Measurements from ENCODE around the gene SPTSSA.
A peak's percentile ranks its signal among the peaks of the same experiment; 100 is the strongest.
"Not testable (repeated sequence)": the region's sequence is repeated elsewhere in the genome, so short reads cannot be mapped to it uniquely, and the experiment has no call there.

The SPTSSA gene

DNA sequence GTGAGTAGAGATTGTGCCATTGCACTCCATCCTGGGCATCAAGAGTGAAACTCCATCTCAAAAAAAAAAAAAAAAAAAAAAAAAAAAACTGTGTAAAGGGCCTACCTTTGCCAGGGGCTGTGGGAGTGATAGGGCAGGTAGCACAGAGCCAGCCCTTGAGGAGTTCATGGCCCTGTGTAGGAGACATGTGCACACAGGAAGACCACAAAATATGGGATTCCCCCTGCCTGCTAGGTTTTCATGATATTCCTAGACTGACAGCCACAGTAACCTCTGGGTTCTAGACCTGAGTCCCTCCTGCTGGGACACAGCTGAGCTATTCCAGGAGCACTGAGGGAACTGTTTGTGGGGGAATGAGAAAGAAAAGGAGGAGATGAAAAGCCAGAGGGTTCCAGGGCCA is 8.3 kb upstream of the SPTSSA start:
- DNase-seq, result no peak

DNA sequence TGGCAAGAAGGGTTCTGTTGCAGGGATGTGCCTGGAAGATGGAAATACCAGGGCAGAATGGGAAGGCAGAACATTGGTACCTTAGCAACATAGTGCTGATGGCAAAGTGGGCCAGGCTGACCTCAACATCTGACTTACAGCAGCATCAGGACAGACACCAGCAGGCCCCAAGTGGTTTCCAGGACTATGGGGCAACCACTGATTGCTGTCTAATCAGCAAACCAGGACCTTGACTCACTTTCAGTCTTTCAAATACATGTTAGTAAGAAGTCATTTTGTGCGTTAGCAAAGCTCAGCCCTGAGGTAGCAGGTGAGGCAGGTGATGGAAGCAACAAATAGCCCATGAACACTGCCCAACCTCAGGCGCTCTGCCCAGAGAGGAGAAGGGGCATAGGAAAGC is 4.7 kb upstream of the SPTSSA start:
- no peak for DNase-seq

DNA sequence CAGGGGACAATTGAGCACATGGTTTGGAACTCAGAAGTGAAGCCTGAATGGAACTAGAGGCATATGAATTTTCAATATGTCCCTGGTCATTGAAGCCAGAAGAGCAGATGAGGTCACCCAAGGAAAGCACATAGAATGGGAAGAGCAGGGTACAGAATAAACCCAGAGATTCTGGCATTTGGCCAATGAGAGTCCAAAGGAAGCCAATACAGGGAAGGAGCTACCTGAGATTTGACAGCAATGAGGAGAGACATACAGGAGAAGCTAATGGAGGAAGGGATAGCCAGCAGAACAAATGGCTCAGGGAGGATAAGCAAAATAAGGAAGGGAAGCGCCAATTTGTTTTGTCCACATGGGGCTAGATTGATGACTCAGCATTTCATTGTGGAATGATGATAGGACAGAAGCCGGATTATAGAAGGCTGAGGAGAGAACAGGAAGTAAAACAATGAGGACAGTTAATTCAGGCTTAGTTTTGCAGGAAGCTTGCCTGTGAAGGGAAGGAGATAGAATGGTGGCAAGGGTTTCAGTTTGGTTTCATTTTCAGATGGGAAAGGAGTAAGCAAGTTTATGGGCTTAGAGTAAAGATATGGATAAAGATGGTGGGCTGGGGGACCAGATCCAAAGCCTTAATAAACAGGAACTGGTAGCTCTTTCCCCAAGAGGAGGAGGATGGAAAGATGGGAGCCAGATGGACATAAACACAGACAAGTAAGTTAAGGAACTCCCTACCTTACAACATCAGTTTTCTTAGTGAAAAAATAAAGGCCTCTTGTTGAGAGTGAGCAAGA is 3.2 kb upstream of the SPTSSA start:
- DNase-seq, result no peak

DNA sequence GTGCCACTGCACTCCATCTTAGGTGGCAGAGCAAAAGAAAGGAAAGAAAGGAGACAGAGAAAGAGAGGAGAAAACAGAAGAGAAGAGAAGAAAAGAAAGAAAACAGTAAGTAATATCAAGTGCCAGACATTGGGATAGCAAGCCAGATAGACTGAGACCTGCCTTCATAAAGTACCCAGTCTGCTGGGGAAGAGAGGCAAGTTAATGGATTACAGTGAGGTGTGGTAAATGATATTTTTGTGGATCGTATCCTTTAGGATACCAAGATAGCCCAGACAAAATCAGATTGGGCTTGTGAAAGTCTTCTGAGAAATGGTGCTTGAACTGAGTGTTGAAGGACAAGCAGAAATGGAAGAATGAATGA is 1.5 kb upstream of the SPTSSA start:
- DNase-seq, result no peak

DNA sequence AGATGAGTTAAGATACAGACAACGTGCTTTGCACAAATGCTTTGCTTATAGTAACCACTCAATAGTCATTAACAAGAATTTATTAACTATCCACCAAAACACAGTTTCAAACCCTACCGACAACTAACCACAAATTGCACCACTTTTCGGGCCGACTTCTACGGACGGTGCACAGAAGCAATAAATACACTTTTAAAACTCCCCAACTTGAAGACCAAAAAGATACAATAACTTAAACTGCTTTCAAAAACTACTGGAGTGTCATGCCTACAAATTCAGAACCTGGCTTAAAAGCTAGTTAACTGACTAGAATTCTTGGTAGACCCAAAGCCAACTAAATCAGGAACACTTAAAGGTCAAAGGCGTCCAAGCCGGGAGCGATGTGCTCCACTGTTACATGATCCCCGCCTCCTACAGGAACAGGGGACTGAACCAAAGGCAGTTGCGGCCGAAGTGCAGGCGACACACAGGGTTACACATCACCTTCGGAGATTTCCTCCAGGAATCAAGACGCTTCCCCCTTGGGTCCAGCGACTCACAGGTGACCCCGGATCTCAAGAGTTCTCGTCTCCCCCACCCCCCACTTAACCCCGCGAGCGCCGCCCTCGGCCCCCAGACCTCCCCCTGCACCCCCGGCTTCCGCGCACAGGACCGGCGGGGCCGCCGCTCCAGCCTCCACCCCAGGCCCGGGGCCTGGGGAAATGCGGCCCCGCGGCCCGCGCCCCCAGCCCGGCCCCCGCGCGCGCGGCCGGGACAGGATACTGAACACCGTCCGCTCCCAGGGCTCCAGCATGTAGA is 507 bp downstream of the SPTSSA start:
- peak; percentile 32 for DNase-seq

DNA sequence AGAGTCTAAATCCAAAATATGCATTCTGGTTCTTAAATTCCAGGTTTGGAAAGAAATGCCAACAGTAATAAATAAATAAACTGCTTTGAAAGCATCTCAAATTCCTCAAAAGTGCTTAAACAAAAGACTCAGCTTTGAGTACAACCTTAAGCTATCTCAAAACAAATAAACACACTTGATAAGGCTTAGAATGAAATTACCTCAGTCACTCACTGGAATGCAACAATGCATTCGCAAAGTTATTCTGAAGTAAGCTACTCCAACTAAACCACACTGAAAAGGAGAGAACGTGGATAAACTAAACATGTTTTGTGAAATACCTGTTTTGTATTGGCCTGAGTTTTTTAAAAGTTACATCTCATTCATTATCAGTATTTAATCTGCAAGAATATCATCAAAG is 1.2 kb downstream of the SPTSSA start:
- no peak for DNase-seq

DNA sequence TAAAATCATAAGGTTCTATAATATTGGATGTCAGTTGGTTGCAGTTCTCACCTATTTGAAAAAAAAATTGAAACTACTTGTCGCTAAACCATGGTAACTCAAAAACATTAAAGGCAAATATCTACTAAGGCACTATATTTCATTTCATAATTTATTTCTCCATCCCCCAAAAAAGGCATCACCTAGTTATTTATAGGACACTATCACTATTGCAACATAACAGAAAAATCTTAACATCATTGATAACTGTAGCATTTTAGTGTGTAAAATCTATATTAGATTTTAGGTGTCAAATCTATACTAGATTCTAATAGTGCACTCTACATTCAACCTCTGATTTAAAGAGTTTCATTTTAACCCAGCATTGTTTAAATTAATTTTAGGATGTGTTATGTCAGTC is 1.7 kb downstream of the SPTSSA start:
- no peak for DNase-seq

DNA sequence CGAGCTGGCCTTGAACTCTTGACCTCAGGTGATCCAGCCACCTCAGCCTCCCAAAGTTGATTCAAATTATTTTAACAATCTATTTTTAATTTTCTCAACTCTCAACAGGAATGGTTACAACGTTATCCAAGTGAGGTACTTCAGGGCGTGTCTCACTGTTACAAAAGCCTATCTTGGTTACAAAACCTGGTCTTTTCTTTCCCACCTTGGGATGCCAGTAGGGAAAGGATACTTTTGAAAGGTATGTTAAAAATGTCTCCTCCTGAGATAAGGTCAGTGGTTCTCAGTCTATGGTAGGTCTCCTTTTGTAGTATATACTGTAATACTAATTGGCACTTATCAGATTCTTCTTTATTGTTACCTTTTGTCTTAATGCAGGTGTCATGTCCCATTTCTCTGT is 4.9 kb downstream of the SPTSSA start:
- DNase-seq, result no peak

DNA sequence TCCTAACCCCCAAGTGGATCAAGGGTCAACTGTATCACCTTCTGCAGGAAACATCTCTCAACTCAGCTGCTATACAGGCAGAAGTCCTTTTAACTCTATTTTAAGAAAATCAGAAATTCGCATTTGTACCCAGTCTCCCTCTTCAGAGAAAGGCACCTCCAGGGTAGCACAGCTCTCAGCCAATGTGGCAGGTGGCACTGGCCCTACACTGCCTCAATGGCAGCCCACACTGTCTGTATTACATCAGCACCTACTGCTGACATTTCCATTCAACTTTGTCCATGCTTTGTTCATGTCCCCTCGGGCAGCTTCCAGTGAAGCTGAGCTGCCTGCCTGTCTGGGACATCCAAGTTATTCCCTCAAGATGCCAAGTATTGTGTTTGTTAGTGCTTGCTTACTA is 8.8 kb downstream of the SPTSSA start:
- no peak for DNase-seq

DNA sequence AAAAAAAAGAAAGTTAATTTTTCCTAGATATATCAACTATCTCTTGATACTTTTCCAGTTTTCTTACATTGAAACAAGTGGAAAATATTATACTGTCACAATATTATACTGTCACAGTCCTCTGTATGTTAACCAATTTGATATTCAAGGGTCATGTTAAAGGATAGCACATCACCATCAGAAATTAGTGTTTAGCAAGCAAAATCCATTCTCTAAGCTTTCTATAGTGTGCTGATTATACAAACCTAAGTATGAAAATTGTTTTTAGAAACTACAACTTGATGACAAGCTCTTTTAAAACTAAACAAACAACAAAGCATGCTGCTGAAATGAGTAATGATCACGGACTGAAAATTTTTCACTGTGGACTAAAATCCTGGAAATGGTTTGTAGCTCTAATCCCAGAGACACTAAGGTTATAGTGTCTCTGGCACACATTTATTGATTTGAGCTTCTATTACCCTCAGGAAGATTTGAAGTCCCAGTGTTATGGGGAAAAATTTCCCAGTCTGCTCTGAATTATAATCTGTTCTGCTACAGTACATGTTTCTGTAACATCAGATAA is 9.7 kb downstream of the SPTSSA start:
- DNase-seq, result no peak

DNA sequence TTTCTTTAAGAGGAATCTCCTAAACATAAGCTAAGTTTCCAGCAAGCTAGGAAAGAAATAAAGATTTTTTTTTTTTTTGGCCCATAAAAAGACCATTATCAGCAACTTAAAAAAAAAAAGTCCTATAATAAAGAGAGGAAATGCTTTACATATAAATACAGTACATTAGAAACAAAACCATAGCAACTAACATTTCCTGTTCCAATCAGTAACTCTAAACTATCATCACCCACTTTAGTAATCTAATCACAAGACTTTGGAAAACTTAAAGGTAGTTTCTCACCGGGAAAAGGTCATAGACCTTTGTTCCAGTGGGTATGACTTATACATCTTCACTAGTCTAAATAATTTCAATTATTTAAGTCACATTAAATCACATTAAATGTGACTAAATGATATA is 11.1 kb downstream of the SPTSSA start:
- no peak for DNase-seq

DNA sequence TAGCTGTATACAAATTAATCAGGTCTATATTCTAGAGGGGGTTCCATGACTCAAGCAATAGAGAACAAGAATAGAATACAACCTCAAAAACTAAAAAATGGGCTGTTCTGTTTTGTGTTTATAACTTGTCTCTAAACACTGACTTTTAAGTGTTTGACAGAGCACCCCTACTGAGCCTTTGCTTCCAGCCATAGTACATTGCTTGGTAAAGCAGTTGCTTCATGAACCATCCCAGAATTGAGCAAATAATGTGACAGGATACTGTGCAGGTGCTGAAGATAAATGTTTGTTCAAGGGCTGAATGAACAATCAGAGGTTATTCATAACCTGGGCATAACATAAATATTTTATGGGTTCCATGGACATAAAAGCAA is 11.5 kb downstream of the SPTSSA start:
- DNase-seq, result no peak

DNA sequence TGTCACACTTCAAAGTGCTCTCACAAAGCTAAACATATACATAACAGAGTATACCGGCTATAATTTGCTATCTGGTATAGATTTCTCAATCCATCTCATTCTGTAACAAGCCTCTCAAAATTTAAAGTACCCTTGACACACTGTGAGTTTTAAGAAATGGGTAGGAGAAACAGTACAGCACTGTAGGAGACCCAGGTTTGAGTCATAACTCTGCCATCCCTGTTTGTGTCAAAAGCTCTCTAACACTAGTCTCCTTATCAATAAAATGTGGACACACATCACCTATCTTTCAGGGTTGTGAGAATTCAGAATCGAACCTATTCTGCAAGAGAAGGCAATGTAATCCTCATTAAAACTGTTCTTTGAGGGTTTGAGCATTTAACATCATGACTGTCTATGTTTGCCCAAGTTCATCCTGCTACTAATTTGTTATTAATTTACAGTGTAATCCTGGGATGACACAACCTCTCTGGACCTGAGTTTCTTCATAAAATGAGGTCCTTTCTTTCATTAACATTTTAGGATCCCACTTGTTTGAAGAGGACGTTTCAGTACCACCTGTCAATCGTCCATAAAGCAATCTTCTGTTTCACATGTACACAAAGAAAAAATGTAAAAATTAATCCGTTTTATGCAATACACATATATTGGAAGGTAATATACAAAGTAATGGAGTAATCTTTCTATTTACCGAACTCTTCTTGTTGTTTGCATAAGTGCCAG is 12.1 kb downstream of the SPTSSA start:
- DNase-seq, result no peak

DNA sequence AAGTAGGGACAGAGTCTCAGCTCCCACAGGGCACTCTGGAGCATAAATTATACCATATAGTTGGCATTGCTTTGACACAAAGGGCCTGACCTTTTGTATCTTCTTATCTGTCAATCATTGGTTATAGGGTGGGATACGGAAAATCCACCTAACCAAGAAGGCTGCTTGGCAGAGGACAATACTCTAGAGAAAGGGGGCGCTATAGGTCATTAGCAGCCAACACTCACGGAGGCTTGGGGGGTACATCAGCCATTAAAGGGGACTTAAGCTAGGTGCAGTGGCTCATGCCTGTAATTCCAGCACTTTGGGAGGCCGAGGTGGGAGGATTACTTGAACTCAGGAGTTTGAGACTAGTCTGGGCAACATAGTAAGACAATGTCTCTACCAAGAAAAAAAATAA is 22.9 kb downstream of the SPTSSA start:
- no peak for DNase-seq

DNA sequence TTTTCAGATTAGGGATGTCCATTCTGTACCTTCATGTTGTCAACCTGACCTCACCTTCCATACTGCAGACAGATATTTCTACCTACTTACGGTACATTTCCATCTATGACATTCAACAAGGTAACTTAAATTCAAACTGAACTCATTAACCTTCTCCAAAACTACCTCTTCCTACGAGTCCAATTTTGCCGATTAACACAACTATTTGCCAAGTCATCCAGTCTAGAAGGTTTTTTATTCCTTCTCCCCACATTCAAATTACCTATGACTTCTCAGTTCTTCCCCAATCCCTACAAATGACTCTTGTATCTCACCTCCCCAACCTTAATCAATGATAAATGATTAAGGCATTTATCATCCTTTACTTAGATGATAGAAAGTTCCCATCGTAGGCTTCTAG is 23.6 kb downstream of the SPTSSA start:
- no peak for DNase-seq

DNA sequence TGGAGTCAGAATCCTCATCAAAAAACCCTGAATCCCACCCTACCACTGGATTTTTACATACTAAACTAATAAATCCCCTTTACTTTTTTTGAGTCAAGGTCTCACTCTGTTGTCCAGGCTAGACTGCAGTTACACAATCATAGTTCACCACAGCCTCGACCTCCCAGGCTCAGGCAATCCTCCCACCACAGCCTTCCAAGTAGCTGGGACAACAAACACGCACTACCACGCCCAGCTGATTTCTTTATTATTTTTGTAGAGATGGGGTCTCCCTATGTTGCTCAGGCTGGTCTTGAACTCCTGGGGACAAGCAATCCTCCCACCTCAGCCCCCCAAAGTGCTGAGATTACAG is 24.3 kb downstream of the SPTSSA start:
- DNase-seq, result no peak

DNA sequence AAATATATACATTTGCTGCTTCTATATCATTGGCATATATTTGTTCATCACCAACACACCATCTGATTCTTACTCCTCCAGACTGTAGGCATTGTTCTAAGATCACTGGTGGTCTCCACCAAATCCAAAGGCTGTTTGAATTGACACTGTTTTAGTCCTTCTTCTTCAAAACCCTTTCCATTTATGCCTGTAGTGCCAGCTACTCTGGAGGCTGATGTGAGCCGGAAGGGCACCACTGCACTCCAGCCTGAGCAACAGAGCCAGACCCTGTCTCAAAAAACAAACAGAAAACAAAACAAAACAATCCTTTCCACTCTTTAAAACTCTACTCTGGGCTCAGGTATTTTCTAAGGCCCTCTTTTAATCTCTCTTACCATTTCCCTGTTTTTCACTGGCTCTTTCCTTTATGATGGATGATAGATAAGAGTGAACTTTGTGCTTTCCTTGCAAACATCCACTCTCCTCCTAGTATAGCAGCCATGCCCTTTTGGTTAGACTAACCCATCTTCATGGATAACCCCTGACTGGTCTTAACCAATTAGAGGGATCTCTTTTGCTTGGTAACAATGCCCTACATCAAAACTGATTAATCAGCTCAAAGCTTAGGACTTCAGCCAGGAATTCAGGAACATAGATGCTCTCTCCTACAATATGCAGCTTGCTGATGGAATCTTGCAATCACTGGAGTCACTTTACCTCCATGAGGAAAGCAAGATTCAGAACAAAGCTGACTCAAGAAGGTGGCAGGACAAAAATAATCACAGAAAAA is 24.9 kb downstream of the SPTSSA start:
- DNase-seq, result no peak

DNA sequence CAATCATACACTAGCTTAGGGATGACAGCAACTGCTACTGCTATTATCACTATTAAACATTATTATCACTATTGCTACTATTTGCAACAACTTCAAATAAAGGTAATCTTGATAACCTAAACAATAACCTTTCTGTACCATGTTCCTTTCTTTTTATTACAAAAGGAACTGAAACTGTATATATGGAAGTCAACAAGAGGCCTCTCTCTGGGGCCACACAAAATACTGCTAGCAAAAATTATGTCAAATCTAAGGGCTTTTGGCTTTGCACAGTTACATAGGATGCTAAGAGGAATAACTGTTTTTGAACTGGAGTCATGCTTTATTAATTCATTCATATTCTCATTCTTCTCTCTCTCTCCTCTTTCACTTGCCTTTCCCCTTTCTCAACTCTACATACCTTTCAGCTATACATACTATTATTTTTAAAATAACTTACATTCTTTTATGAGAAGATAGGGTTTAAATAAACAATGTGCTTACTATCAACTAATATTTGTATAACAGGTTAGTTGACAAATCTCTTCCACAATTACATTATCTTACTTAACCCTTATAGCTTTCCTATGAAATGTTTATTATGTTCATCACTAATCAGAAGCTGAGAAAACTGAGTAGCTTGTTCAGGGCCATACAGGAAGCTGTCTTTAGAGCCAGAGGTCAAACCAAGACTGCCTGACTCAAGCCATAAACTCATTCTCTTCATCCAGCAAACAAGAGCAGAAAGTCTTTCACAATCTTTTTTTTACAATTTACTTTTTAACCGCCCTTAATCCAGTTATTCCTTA is 25.7 kb downstream of the SPTSSA start:
- DNase-seq, result no peak

DNA sequence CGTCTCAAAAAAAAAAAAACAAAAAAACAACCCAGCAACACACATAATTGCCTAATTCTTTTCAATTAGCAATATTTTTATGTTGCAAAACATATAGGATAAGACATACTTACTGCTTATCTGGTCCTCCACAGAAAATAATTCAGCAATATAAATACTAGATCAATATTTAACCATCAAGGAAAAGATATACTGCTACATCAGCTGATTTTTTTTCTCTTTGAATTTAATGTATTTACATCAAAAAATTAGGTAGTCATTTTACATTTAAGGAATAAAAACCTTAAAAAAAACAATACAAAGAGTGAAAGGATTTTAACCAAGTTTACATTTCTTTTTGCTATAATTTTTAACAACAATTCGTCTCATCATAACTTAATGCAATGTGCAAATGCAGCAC is 28.1 kb downstream of the SPTSSA start:
- no peak for DNase-seq

DNA sequence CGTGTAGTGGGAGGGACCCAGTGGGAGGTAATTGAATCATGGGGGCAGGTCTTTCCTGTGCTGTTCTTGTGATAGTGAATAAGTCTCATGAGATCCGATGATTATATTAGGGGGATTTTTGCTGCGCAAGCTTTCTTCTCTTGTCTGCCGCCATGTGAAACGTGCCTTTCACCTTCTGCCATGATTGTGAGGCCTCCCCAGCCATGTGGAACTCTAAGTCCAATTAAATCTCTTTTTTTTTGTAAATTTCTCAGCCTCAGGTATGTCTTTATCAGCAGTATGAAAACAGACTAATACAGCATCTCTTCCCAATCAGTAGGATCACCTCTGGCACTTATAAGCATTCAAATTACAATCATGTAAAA is 34.0 kb downstream of the SPTSSA start:
- DNase-seq, result not testable (repeated sequence)

DNA sequence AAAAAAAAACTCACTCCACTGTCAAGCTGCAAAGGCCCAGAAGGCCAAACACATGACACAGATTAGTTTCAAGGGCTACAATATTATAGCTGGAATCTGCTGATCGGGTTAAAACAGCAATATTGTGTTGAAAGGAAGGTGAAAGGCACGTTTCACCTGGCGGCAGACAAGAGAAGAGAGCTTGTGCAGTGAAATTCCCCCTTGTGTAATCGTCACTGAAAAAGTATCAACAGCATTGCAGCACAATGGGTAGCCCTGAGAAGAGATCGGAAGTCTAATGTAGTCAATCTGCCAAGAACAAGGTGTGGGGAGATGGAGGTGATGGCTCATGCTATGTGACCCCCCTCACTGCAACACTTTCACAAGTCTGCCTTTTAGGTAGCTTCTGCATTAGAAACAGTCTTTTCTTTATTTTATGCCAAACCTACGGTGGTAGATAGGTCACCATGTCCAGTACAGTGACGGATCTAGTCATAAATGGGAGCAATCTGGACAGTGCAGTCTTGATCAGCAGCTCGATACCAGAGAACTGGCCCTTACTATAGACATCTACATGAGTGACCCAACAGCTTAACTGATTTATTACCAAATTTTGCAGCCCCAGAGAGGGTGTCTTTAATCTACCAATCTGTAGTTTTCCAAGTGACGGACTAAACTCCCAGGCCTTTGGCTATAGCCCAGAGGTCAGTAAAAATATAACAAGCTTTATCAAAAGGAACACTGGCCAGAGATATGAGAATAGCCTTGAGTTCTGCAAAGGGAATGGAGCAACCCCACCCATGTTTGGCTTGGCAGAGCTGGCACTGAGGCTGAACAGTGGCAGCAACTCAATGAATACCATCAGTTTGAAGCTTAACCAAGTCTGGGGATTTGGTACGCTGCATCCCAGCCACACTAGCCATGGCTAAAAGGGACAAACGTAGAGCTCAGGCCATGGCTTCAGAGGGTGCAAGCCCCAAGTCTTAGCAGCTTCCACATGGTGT is 35.4 kb downstream of the SPTSSA start:
- no peak for DNase-seq
